ENCODE data around the gene NCAM2. TPM values are rescaled to one million over a fixed set of nuclear protein-coding genes. Genes with fewer than 3 reads are reported as not detected.
A peak's percentile ranks its signal among the peaks of the same experiment; 100 is the strongest.

NCAM2 gene
- total RNA-seq = 7.6 and 16.6 TPM in 2 replicates

DNA sequence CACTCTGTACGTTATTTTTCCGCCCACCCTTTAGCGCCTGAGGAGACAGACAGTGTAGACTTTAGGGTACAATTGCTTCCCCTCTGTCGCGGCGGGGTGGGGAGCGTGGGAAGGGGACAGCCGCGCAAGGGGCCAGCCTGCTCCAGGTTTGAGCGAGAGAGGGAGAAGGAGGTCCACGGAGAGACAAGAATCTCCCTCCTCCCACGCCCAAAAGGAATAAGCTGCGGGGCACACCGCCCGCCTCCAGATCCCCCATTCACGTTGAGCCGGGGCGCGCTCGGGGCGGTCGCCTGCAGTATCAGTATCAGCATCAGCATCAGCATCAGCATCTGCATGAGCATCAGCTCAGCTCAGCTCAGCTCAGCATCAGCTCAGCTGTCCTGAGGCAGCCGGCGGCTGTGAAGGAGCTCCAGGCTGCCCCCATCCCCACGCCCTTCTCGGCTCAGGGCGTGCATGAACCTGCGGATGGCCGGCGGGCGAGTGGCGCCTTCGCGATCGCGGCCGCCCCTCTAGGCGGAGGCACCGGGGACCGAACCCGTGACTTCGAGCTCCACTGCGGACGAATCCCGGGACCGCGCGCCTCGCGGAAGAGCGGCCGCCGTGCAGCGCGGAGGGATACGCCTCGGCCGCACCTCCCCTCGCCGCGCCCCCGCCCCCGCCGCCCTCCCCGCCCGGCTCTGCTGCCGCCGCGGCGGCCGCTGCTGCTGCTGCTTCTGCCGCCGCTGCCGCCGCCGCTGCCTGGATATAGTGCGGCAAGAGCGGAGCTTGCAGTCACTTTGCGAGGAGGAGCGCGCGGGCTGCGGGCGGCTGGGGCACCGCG, at the start of gene NCAM2:
TSS of gene NCAM2 (plus strand) at position 774 of the 820 bp plus-strand sequence.
- DNase-seq (ENCODE audit: extremely low read depth, low read depth, low spot score) = no peak

DNA sequence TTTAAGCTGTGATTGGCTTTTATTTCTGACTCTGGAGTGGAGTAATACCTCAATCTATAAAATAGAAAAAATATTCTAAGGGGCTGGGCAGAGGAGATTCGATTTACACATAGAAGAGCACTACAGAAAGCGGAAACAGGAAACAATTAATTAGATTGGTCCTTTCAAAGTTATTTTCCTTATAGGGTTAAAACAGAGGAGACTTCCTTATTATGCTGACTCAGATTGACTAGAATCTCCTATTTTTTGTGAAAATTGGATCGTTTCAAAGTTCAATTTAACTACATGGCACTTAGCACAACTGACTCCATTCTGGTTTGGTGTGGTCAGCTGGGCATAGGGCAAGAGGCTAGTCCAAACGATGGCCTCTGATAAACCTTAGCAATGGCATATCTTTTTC, 48.3 kb upstream of the NCAM2 start:
- DNase-seq (ENCODE audit: extremely low read depth, low read depth, low spot score) = no peak

DNA sequence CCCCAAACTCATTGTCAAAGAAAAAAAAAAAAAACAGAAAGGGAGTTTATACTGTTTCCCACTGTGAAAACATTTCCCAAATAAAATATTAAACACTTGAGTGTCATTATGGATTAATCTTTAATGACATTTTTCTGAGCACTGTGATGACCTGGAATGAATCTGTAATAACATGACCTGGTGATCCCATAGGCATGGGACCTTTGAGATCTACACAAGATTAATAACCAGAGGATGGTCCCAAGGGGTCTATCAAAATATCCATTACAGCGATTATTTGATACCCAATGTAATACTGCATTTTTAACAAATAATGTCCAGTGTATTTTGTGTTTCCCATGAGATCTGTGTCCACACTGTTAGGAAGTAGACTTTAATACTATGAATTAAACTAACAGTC, 32.4 kb upstream of the NCAM2 start:
- DNase-seq (ENCODE audit: extremely low read depth, low read depth, low spot score) = no peak

GRCh38 chr21:20968391-20968790, 29.8 kb upstream of the NCAM2 start:
- no peak for DNase-seq (ENCODE audit: extremely low read depth, low read depth, low spot score)

DNA sequence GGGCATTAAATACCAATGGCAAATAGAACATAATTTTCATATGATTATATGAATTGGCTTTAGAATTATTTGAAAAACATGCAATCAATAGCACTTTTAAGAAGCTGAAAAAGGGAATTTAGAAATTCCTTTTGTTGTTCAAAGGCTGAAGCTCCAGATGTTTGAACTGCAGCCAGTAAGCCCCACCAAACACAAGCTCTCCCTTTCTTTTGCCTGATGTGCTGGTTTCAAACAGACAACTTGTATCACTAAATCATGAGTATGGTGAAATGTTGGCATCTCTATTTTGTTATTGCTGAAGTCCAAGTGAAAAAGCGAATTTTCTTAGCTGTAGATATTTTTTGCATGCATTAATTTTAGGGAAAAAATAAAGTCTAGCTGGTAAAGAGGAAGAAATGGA, 27.5 kb upstream of the NCAM2 start:
- no peak for DNase-seq (ENCODE audit: extremely low read depth, low read depth, low spot score)

- DNase-seq (ENCODE audit: extremely low read depth, low read depth, low spot score) = peak; percentile 9
Observed at GRCh38 chr21:20971296-20971921, 26.8 kb upstream of the NCAM2 start.

GRCh38 chr21:20994790-20995189, 3.4 kb upstream of the NCAM2 start:
- DNase-seq (ENCODE audit: extremely low read depth, low read depth, low spot score) = no peak

- DNase-seq (ENCODE audit: extremely low read depth, low read depth, low spot score) = no peak
Observed at GRCh38 chr21:20996421-20997310, 1.5 kb upstream of the NCAM2 start.

GRCh38 chr21:20997311-20997635, 936 bp upstream of the NCAM2 start:
- no peak for DNase-seq (ENCODE audit: extremely low read depth, low read depth, low spot score)

- no peak for DNase-seq (ENCODE audit: extremely low read depth, low read depth, low spot score)
Observed at GRCh38 chr21:20998456-20998789, 214 bp downstream of the NCAM2 start.

DNA sequence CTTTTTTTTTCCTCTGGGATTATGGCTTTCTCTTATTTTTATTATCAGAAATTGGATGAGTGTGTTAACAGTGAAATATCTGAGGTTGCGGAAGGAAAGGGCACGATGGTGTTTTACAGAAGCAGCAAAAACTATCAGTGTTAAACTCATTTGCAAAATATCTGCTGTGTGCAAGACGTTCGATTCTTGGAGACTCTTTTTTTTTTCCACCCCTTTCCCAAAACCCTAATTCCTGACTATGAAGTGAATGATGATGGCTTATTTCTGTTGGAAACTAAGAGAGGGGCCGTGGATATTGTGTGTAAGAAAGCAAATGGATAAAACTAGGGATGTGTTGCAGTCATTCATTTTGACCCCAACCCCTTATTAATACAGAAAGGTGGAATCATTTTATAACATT, 677 bp downstream of the NCAM2 start:
- DNase-seq (ENCODE audit: extremely low read depth, low read depth, low spot score) = no peak

GRCh38 chr21:20999659-21000058, 1.4 kb downstream of the NCAM2 start:
- peak; percentile 5 for DNase-seq (ENCODE audit: extremely low read depth, low read depth, low spot score)

DNA sequence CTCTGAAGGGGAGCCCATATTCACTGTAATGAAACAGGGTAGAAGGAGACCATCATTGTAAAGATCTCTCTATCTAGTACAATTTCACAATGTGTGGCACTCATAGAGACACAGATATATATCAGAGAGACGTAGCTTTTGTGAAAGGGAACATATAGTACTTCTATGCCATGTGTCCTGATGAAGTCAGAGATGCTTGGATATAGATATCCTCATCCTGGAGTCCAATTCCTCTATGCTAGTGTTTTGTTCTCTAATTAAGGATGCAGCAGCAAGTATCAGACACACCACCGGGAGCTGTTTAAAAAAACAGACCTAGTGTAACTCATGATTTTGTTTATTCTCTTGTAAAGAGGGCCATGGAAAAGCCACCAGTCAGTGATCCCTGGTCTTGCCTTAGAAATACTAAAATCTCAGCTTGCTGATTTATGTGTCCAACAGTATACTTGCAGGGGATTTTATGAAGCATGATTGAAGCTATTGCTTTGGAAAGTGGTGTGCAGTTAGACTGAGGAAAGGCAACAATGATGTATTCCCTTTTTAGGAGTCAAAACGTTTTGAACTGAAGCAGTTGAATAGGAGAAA, 2.5 kb downstream of the NCAM2 start:
- no peak for DNase-seq (ENCODE audit: extremely low read depth, low read depth, low spot score)

- DNase-seq (ENCODE audit: extremely low read depth, low read depth, low spot score) = no peak
Observed at GRCh38 chr21:21001591-21002100, 3.4 kb downstream of the NCAM2 start.

DNA sequence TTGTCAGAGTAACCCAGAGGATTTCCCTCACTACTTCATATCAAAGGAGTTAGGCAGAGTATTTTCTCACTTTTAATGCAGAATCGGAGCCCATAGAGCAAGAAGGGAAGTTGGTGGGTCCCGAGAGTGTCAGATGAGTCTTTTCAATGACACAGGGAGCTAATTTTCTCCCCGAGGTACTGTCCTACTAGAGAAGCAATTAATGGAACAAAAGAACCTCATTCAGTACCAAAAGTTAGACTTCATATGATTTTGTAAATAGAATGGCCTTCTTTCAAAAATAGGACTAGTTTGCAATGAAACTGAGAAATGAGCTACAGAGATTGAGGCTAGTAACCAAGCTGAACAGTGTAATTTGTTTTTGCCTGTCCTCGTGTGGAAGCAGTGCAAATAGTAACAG, 3.9 kb downstream of the NCAM2 start:
- DNase-seq (ENCODE audit: extremely low read depth, low read depth, low spot score) = no peak

DNA sequence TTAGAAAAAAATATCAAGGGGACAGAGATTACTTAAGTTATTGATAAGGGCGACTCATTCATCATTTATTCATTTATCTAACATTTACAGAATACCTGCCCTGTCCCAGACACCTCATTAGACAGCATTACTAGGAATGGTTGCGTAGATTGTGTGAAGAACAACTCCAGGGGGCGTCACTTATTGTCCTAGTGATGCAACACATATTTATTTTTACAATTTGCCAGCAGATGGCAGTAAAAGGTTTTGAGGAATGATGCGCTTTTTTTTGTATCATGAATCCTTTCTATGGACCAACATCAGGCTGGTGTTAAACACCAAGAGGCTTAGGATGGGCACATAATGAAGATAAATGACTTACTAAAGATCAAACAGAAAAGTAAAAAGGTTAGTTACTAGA, 5.5 kb downstream of the NCAM2 start:
- no peak for DNase-seq (ENCODE audit: extremely low read depth, low read depth, low spot score)

GRCh38 chr21:21007606-21008005, 9.4 kb downstream of the NCAM2 start:
- DNase-seq (ENCODE audit: extremely low read depth, low read depth, low spot score) = no peak

- DNase-seq (ENCODE audit: extremely low read depth, low read depth, low spot score) = no peak
Observed at GRCh38 chr21:21010228-21010627, 12.0 kb downstream of the NCAM2 start.

- DNase-seq (ENCODE audit: extremely low read depth, low read depth, low spot score) = no peak
Observed at GRCh38 chr21:21010698-21011097, 12.5 kb downstream of the NCAM2 start.

GRCh38 chr21:21018821-21019220, 20.6 kb downstream of the NCAM2 start:
- DNase-seq (ENCODE audit: extremely low read depth, low read depth, low spot score) = no peak

GRCh38 chr21:21019681-21020080, 21.5 kb downstream of the NCAM2 start:
- DNase-seq (ENCODE audit: extremely low read depth, low read depth, low spot score) = no peak
